ENCODE data around the gene KCNQ2. TPM values are rescaled to one million over a fixed set of nuclear protein-coding genes. Genes with fewer than 3 reads are reported as not detected.
"Not testable (repeated sequence)": the region's sequence is repeated elsewhere in the genome, so short reads cannot be mapped to it uniquely, and the experiment has no call there.

KCNQ2 gene
- total RNA-seq, 4 donors from 2014 or later = not detected

DNA sequence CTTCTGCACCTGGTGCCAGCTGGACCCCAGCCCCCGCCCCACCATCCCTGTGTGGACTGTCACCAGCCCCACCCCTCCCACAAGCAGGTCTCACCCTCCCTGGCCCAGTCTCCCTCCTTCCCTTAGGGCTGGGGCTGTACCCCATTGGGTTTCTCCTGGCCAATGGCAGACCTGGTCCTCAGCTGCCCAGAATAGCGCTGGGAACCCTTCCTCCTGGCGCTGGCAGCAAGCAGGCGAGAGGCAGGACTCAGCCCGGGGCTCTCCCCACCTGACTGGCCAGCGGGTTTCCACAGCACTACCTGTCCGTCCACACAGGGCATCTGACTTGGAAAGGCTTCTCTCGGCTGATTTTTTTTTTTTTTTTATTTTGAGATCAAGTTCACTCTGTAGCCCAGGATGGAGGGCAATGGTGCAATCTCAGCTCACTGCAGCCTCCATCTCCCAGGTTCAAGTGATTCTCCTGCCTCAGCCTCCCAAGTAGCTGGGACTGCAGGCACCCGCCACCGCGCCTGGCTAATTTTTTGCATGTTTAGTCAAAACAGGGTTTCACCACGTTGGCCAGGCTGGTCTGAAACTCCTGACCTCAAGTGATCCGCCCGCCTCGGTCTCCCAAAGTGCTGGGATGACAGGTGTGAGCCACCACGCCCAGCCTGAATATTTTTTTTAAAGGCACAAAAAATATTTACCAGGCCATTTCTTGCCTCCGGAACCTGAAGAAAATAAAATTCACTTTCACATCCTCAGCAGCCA, 89.7 kb downstream of the KCNQ2 start:
- DNase-seq (ENCODE audit: low spot score in 2 of 2) = no peak
- no peak overlapping the region for H3K4me3 ChIP-seq
- peaks cover 0 to 48% of the 10 kb centered on the region in 2 donors for H3K27me3 ChIP-seq
- peaks cover 0 to 29% (median 0%) of the 10 kb centered on the region in 4 donors for H3K9me3 ChIP-seq
- TF ChIP-seq, protein P1, sequence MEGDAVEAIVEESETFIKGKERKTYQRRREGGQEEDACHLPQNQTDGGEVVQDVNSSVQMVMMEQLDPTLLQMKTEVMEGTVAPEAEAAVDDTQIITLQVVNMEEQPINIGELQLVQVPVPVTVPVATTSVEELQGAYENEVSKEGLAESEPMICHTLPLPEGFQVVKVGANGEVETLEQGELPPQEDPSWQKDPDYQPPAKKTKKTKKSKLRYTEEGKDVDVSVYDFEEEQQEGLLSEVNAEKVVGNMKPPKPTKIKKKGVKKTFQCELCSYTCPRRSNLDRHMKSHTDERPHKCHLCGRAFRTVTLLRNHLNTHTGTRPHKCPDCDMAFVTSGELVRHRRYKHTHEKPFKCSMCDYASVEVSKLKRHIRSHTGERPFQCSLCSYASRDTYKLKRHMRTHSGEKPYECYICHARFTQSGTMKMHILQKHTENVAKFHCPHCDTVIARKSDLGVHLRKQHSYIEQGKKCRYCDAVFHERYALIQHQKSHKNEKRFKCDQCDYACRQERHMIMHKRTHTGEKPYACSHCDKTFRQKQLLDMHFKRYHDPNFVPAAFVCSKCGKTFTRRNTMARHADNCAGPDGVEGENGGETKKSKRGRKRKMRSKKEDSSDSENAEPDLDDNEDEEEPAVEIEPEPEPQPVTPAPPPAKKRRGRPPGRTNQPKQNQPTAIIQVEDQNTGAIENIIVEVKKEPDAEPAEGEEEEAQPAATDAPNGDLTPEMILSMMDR (IDR thresholded peaks at IDR 0.05) = no peak
- no peak for TF ChIP-seq EP300 (IDR thresholded peaks at IDR 0.05)
- TF ChIP-seq POLR2A (IDR thresholded peaks at IDR 0.05) = no peak
- H3K4me1 ChIP-seq = peaks cover 0 to 3% (median 0%) of the 10 kb centered on the region in 4 donors
- H3K27ac ChIP-seq = no peak overlapping the region
- 71 to 73% methylated on average over 16 to 17 of the region's 17 CpGs for WGBS, 2 donors
- H3K36me3 ChIP-seq = no peaks in the 10 kb centered on the region

DNA sequence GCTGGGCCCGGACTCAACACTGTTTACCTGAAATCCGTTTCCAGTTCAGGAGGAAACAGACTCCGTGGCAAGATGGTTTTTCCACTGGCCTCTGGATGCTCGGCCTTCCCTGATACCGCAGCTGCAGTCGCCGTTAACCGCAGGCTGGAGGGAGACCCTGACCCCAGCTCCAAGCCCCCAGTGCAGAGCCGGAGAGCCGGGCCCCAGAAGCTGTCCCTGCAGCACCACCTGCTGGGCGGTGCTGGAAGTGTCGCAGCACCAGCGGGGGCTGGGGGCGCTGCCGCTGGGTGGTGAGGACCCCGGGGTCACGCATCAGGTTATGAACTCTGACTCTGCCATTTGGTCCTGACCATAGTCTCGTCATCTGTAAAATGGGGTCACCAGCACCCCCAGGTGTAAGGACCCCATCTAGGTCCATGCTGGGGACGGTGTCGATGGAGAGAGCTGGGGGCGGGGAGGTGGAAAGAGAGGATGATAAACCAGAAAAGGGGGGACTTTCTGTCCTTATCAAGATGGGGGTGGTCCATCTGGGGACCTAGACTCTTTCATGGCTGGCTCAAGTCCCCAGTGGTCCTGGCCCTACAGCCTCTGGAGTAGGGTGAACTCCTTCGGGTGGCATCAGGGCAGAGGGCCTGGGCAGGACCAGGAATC, 90.5 kb downstream of the KCNQ2 start:
- H3K4me3 ChIP-seq = no peak overlapping the region
- DNase-seq (ENCODE audit: low spot score in 2 of 2) = no peak
- no peaks in the 10 kb centered on the region for H3K36me3 ChIP-seq
- WGBS, 2 donors = 22 to 23% methylated on average over 20 to 22 of the region's 22 CpGs
- H3K4me1 ChIP-seq = peaks cover 0 to 3% (median 0%) of the 10 kb centered on the region in 4 donors
- no peak overlapping the region for H3K27ac ChIP-seq
- TF ChIP-seq, protein P1 (IDR thresholded peaks at IDR 0.05) = peak; percentile 65 to 82 (median 72)
- TF ChIP-seq POLR2A (IDR thresholded peaks at IDR 0.05) = no peak
- H3K27me3 ChIP-seq = peaks cover 0 to 56% of the 10 kb centered on the region in 2 donors
- H3K9me3 ChIP-seq = peaks cover 0 to 26% (median 0%) of the 10 kb centered on the region in 4 donors

DNA sequence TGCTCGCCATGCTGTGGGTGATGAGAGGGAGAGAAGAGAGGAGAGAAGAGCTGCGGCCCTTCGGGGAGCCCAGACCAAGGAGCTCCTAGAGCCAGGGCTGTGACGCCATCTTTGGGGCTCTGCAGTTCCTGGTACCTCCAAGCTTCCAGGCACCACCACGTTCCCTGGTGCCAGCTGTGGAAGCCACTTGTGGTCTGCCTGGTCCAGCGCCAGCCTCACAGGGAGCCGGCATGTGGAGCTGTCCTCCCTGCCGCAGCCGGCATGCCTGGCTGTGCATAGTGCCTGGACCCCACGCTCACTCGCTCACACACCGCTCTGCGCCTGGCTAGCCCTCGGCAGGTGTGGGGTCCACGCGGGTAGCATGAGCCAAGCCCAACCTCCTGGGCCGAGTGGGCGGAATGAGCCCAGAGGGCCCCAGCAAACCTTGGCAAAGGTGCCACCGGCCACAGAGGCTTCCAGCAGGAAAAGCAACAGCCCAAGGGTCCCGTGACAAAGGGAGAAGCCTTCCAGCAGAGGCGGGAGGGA, 92.0 kb downstream of the KCNQ2 start:
- DNase-seq (ENCODE audit: low spot score in 2 of 2) = no peak
- H3K27ac ChIP-seq = no peak overlapping the region
- TF ChIP-seq POLR2A (IDR thresholded peaks at IDR 0.05) (no peak), EP300 (IDR thresholded peaks at IDR 0.05) (no peak)
- TF ChIP-seq, protein P1 (IDR thresholded peaks at IDR 0.05) = no peak
- WGBS, 2 donors = 87 to 90% methylated on average over 20 of the region's 21 CpGs
- no peak overlapping the region for H3K4me3 ChIP-seq
- H3K36me3 ChIP-seq = no peaks in the 10 kb centered on the region
- peaks cover 0 to 11% (median 0%) of the 10 kb centered on the region in 4 donors for H3K9me3 ChIP-seq
- H3K27me3 ChIP-seq = peaks cover 0 to 70% of the 10 kb centered on the region in 2 donors
- H3K4me1 ChIP-seq = peaks cover 0 to 3% (median 0%) of the 10 kb centered on the region in 4 donors

DNA sequence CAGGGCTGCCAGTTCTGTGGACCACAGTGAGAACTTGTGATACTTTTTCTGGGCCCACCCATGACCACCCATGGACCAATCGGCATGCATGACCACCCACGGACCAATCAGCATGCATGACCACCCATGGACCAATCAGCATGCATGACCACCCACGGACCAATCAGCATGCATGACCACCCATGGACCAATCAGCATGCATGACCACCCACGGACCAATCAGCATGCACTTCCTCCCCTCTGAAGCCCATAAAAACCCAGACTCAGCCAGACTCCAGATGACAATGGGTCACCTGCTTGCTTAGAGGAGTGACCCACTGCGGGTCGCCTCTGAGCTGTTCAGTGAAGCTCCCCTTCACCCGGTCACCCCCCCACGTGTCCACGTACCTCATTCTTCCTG, 92.6 kb downstream of the KCNQ2 start:
- H3K27ac ChIP-seq; H3K9me3 ChIP-seq; H3K4me3 ChIP-seq; DNase-seq (ENCODE audit: low spot score in 2 of 2); H3K4me1 ChIP-seq; H3K36me3 ChIP-seq: not testable (repeated sequence)
- peaks cover 0 to 76% of the 10 kb centered on the region in 2 donors for H3K27me3 ChIP-seq
- WGBS, 2 donors = 90% methylated on average over 9 of the region's 9 CpGs

DNA sequence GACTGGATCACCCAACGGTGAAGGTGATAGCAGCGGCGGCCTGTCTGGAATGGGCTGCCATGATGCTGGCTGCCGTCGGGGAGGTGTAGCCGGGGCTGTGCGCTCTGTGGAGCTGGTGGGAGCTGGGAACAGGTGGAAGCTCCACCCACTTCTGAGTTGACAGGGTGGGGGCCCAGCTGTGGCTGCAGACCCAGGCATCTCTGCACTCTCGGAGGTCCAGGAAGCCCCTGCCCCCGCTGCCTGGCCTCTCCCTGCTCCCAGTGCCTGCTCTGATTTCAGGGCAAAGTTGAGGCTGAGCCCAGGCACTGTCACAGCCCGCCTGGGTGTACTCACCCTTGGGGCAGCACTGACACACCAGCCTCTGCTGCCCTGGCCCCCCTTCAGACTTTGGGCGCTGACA, 93.2 kb downstream of the KCNQ2 start:
- Histone ChIP-seq H3K9me3 (peaks cover 0 to 2% (median 0%) of the 10 kb centered on the region in 4 donors), H3K27ac (no peak overlapping the region), H3K27me3 (peaks cover 0 to 81% of the 10 kb centered on the region in 2 donors), H3K4me3 (no peak overlapping the region), H3K36me3 (no peaks in the 10 kb centered on the region), H3K4me1 (peaks cover 0 to 3% (median 0%) of the 10 kb centered on the region in 4 donors)
- TF ChIP-seq, protein P1 (IDR thresholded peaks at IDR 0.05) = no peak
- TF ChIP-seq EP300 (IDR thresholded peaks at IDR 0.05) (no peak), POLR2A (IDR thresholded peaks at IDR 0.05) (no peak)
- DNase-seq (ENCODE audit: low spot score in 2 of 2) = no peak
- 68 to 80% methylated on average over 9 to 10 of the region's 11 CpGs for WGBS, 2 donors
